ENCODE data around the gene PUS1.

The PUS1 gene

DNA sequence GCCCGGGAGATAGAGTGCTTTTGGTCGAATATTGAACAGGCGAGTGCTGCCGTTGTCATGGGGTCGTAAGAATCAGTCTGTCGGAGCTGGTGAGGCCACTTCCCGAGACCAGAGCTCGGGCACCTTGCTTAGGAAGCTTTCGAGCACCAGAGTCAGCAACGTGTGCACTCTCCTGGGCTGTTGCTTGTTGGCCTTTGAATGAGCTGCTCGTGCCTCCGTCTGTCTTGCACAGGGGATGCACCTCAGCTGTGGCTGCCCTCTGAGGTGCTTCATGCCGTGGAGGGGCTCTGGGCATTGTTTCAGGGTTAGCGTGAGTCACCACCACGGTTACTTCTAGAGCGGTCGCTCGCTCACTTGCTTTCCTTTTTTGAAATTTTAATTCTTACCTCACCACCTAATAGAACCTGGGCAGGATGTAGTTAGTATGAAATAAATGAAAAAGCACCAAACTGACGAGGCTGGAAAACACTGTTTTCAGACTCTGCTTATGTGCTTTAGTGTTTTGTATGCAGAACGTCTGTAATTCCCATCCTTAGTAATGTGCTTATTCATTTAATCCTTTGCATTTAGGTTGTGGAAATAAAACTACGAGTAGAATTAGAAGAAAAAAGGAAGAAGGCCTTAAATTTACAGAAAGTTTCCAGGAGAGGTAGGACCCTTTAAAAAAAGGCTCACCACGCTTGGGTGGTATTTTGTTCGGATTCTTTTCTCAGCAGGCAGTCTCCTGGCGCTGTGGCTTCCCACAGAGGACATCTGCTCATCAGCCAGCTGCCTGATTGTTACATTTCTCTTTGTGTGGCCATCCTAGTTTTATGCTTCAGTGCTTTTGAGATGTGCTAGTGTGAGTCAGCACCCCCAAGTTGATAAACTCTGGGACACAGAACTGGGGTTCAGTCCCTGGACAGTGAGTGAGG is 61.2 kb downstream of the PUS1 start:
- DNase-seq (ENCODE audit: low read depth in 2 of 2), result no peak

DNA sequence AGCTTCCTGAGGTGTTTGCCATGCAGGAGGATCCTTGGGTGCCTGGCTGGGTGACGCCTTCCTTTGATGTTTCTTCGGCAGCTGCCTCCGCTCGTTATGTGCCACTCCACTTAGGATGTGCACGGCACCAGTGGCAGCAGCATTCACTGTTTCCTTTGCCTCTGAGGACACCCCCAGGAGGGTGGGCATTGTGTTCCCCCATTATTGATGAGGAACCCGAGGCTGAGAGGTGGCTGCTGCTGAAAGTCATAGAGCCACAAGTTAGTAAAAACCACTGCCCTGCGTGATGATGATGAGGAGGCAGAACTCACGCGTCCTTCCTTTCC is 61.9 kb downstream of the PUS1 start:
- DNase-seq (ENCODE audit: low read depth in 2 of 2), result no peak

GRCh38 chr12:131991816-131992430 is 62.8 kb downstream of the PUS1 start:
- DNase-seq (ENCODE audit: low read depth in 2 of 2), result no peak

GRCh38 chr12:131994589-131994988 is 65.5 kb downstream of the PUS1 start:
- DNase-seq (ENCODE audit: low read depth in 2 of 2), result no peak
